Measurements from ENCODE around the gene LRRC59. TPM values are rescaled to one million over a fixed set of nuclear protein-coding genes. Genes with fewer than 3 reads are reported as not detected.

The LRRC59 gene
- total and polyA plus RNA-seq, 3 donors from 2014 or later: 56.0 to 74.4 (median 62.2) TPM

- intact Hi-C loops (cut with DNase I; ENCODE audit: low total_unique reads): no loop called here
- H3K4me3 ChIP-seq: peak overlapping the region; percentile 87 to 92
- no peaks in the 10 kb centered on the region for H3K36me3 ChIP-seq (ENCODE audit: low read depth, missing control alignments)
- H3K9me3 ChIP-seq: no peaks in the 10 kb centered on the region
- H3K27ac ChIP-seq: peak overlapping the region; percentile 52 to 81
- DNase-seq: peak; percentile 42
- 2 to 3% methylated on average over 28 to 30 of the region's 30 CpGs for whole genome bisulfite sequencing, 2 donors
- TF ChIP-seq, protein P1, sequence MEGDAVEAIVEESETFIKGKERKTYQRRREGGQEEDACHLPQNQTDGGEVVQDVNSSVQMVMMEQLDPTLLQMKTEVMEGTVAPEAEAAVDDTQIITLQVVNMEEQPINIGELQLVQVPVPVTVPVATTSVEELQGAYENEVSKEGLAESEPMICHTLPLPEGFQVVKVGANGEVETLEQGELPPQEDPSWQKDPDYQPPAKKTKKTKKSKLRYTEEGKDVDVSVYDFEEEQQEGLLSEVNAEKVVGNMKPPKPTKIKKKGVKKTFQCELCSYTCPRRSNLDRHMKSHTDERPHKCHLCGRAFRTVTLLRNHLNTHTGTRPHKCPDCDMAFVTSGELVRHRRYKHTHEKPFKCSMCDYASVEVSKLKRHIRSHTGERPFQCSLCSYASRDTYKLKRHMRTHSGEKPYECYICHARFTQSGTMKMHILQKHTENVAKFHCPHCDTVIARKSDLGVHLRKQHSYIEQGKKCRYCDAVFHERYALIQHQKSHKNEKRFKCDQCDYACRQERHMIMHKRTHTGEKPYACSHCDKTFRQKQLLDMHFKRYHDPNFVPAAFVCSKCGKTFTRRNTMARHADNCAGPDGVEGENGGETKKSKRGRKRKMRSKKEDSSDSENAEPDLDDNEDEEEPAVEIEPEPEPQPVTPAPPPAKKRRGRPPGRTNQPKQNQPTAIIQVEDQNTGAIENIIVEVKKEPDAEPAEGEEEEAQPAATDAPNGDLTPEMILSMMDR (IDR thresholded peaks at IDR 0.05): no peak
- no peak for TF ChIP-seq POLR2A (IDR thresholded peaks at IDR 0.05)
- no peaks in the 10 kb centered on the region for H3K27me3 ChIP-seq
- peaks cover 27% of the 10 kb centered on the region for H3K4me1 ChIP-seq
Measured at GRCh38 chr17:50396261-50397110, 837 bp downstream of the LRRC59 start.

- Histone ChIP-seq H3K27me3 (no peaks in the 10 kb centered on the region), H3K4me1 (peaks cover 24% of the 10 kb centered on the region), H3K36me3 (ENCODE audit: low read depth, missing control alignments) (peaks cover 4% of the 10 kb centered on the region), H3K9me3 (no peaks in the 10 kb centered on the region), H3K4me3 (no peak overlapping the region), H3K27ac (no peak overlapping the region)
- WGBS, 2 donors: 32 to 54% methylated on average over 3 of the region's 3 CpGs
- no peak for TF ChIP-seq POLR2A (IDR thresholded peaks at IDR 0.05)
- TF ChIP-seq, protein P1 (IDR thresholded peaks at IDR 0.05): no peak
- intact Hi-C loops (cut with DNase I; ENCODE audit: low total_unique reads): no loop called here
- DNase-seq: no peak
Measured at GRCh38 chr17:50394711-50395110, 2.6 kb downstream of the LRRC59 start.

GRCh38 chr17:50393700-50394099 is 3.6 kb downstream of the LRRC59 start:
- Histone ChIP-seq H3K27ac (no peak overlapping the region), H3K4me1 (peaks cover 24% of the 10 kb centered on the region), H3K36me3 (ENCODE audit: low read depth, missing control alignments) (peaks cover 4% of the 10 kb centered on the region), H3K4me3 (no peak overlapping the region), H3K27me3 (no peaks in the 10 kb centered on the region), H3K9me3 (no peaks in the 10 kb centered on the region)
- 86 to 93% methylated on average over 5 of the region's 5 CpGs for WGBS, 2 donors
- intact Hi-C loops (cut with DNase I; ENCODE audit: low total_unique reads): no loop called here
- no peak for DNase-seq
- TF ChIP-seq, protein P1 (IDR thresholded peaks at IDR 0.05): no peak
- TF ChIP-seq POLR2A (IDR thresholded peaks at IDR 0.05): no peak

- no peak overlapping the region for H3K4me3 ChIP-seq
- peaks cover 4% of the 10 kb centered on the region for H3K36me3 ChIP-seq (ENCODE audit: low read depth, missing control alignments)
- no peak for DNase-seq
- no peak overlapping the region for H3K27ac ChIP-seq
- H3K27me3 ChIP-seq: no peaks in the 10 kb centered on the region
- 87 to 93% methylated on average over 6 of the region's 6 CpGs for WGBS, 2 donors
- H3K9me3 ChIP-seq: no peaks in the 10 kb centered on the region
- TF ChIP-seq, protein P1 (IDR thresholded peaks at IDR 0.05): no peak
- no peak for TF ChIP-seq POLR2A (IDR thresholded peaks at IDR 0.05)
- peaks cover 19% of the 10 kb centered on the region for H3K4me1 ChIP-seq
- intact Hi-C loops (cut with DNase I; ENCODE audit: low total_unique reads): no loop called here
Measured at GRCh38 chr17:50392621-50393020, 4.7 kb downstream of the LRRC59 start.

GRCh38 chr17:50389534-50389933 is 7.8 kb downstream of the LRRC59 start:
- intact Hi-C loops (cut with DNase I; ENCODE audit: low total_unique reads): no loop called here
- Histone ChIP-seq H3K27ac (no peak overlapping the region), H3K4me1 (no peaks in the 10 kb centered on the region), H3K36me3 (ENCODE audit: low read depth, missing control alignments) (peaks cover 4% of the 10 kb centered on the region), H3K9me3 (no peaks in the 10 kb centered on the region), H3K4me3 (no peak overlapping the region), H3K27me3 (no peaks in the 10 kb centered on the region)
- no peak for DNase-seq
- 96% methylated on average over 6 of the region's 6 CpGs for WGBS, 2 donors
- TF ChIP-seq POLR2A (IDR thresholded peaks at IDR 0.05): no peak
- TF ChIP-seq, protein P1 (IDR thresholded peaks at IDR 0.05): no peak
